NCI-H2227 (cell line): ENCODE results near the gene SPEM3.
"Not testable (repeated sequence)": the region's sequence is repeated elsewhere in the genome, so short reads cannot be mapped to it uniquely, and the experiment has no call there.

Source experiments
- DNase-seq: peaks from one replicate; lab custom pipeline; 2025; ENCODE audit not compliant: unreplicated experiment; lab: John Stamatoyannopoulos, UW

Gene SPEM3

DNA sequence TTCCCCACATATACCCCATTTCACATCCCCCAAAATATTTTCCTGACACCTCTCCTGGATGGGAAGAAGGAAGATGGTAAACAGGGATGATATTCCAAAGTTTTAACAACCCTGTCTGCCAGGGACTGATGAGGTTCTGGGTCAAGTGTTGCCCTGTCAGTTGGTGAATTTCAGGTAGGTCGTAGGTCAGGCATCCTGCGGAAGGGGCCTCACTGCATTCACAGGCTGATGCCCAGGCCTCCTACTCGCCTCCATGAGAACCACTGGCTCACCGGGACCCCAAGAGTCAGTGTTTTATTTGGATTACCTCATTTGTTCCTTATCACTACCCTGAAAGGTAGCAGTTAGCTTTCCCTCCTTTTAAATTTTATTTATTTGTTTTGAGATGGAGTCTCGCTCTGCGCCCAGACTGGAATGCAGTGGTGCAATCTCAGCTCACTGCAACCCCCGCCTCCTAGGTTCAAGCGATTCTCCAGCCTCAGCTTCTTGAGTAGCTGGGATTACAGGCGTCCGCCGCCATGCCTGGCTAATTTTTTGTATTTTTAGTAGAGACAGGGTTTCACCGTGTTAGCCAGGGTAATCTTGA is 40.2 kb downstream of the SPEM3 start:
- no peak for DNase-seq

GRCh38 chr17:7469843-7470242 is 41.2 kb downstream of the SPEM3 start:
- DNase-seq = not testable (repeated sequence)

DNA sequence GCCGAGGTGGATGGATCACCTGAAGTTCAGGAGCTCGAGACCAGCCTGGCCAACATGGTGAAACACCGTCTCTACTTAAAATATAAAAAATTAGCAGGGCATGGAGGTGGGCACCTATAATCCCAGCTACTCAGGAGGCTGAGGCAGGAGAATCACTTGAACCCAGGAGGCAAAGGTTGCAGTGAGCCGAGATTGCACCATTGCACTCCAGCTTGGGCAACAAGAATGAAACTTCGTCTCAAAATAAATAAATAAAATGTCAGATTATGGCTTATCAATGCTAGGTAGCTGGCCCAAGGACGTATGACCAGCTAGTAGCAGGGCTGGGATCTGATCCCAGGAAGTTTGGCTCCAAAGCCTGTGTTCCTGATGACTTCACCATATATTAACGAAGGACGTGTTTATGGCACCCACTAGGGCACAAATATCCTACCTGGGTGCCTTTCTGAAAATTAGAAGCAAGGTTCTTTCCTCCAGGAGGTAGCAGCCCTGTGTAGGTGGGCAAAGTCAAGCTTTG is 41.9 kb downstream of the SPEM3 start:
- not testable (repeated sequence) for DNase-seq

DNA sequence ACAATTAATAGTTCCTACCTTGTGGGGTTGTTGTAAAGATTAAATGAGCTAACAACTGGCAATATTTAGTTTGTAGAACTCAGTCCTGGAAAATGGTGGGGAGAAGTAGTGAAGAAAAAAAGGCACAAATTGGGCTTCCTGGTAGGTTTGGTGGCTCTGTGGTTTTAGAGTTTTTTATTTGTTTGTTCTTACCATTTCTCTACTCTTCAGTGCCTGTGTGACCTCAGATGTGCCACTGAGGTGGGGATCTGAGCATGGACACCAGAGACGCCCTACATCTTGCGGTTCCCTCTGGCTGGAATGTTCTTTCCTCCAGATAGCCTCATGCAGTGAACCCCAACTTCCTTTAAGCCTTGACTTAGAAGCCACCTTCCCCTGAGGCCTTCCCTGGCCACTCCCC is 43.1 kb downstream of the SPEM3 start:
- no peak for DNase-seq

GRCh38 chr17:7474767-7475166 is 46.1 kb downstream of the SPEM3 start:
- DNase-seq = not testable (repeated sequence)

GRCh38 chr17:7475764-7476422 is 47.2 kb downstream of the SPEM3 start:
- DNase-seq = no peak

DNA sequence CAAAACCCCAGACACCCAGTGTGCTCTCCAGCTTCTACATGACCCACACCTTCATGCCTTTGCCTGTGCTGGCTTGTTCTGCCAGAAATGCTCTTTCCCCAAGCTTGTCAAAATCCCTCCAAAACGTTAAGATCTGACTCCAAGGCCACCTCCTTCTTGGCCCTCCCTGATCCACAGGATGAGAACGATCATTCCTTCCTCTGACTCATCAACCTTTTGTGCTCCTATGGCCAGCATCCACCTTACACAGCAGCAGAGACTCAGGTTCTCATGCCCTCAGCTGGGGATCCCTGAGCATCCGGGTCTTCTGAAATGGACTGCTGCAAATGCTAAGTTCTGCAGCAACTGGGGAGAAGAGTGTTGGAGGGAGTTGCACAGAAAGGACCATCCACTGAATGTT is 47.8 kb downstream of the SPEM3 start:
- DNase-seq = no peak

DNA sequence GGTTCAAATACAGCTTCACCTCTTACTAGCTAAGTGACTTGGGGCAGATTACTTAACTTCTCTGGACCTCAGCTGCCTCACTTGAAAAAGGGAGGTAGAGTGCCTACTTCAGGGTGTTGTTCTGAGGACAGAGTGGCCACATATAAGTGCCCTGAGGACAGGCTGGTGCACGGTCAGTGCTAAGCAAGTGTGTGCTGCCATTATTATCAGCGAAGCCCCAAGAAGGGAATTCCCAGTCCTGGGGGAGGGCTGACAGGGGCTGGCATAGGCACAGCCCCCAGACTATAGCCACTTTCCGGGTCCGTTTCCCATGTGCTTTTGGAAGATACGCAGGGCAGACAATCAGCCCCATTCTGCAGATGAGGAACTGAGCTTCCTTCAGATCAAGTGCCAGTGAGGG is 48.3 kb downstream of the SPEM3 start:
- DNase-seq = no peak

GRCh38 chr17:7477392-7478275 is 49.0 kb downstream of the SPEM3 start:
- peak; percentile 50 for DNase-seq

DNA sequence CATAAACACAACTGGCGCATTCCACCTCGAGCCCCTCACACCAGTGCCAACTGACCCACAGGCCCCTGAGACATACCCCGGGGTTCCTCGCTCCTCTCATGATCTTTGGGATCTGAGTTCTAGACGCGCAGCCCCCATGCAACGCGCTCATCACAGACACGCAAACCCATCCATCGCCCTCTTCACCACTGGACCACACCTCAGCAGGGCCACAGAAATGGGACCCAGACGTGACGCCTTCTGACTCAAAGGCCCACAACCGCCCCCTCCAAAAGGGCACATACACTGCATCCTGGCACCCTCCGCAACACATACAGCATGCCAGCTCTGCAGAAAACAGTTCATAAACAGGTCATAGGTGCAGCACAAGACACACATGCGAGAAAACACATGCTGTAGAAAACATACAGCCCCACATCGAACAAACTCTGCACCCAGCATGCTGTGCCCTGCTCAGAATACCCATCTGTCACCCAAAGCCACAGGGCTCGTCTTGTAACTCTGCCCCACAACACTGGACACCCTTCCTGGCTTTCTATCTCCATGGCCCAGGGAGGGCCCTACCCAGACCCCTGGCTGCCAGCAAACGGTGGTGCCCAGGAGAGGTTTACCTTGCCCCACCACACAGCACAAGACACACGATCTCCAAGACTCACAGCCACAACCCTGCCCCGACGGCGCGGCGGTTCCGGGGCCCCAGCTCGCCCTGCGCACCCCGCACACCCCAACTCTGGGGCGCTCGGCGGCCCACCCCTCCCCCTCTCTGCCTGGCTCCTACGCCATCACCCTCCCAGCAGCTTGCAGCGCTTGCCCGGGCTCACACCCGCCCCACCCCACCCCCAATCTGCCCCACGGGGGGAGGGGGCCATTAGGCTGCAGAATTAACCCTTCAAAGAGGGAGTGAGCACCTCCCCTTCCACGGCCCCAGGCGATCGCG is 49.9 kb downstream of the SPEM3 start:
- peak; percentile 53 for DNase-seq

GRCh38 chr17:7479213-7480088 is 50.8 kb downstream of the SPEM3 start, which contains the start of gene ZBTB4:
ZBTB4 (minus strand) TSS chr17:7479631; CDS start chr17:7466801, 12,830 bp downstream.
- DNase-seq = peak; percentile 65

GRCh38 chr17:7480089-7480384 is 51.4 kb downstream of the SPEM3 start:
- DNase-seq = no peak

GRCh38 chr17:7481275-7481674 is 52.6 kb downstream of the SPEM3 start, which contains the start of gene SLC35G6:
SLC35G6 (plus strand) TSS chr17:7481446; CDS start chr17:7481517, 71 bp downstream.
- DNase-seq = not testable (repeated sequence)

DNA sequence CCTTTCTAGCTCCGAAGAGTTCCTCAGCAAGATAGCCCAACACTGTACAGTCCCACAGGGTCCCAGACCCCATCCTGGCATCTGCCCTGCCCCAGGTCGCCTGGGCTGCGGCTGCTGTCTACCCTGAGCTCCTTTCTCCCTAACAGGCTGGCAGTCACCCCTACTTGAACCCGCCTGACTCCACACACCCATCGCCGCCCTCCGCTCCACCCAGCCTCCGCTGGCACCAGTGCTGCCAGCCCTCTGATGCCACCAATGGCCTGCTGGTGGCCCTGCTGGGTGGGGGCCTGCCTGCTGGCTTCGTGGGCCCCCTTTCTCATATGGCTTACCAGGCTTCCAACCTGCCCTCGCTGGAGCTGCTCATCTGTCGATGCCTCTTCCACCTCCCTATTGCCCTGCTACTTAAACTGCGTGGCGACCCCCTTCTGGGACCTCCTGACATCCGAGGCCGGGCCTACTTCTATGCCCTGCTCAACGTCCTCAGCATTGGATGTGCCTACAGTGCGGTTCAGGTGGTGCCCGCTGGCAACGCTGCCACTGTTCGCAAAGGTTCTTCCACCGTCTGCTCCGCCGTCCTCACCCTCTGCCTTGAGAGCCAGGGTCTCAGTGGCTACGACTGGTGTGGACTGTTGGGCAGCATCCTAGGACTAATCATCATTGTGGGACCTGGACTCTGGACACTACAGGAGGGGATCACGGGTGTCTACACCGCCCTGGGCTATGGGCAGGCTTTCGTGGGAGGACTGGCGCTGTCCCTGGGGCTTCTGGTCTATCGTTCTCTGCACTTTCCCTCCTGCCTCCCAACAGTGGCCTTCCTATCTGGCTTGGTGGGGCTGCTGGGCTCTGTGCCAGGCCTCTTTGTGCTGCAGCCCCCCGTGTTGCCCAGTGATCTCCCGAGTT is 53.4 kb downstream of the SPEM3 start:
- not testable (repeated sequence) for DNase-seq
